ENCODE measurements around the gene DNAL1.

DNA sequence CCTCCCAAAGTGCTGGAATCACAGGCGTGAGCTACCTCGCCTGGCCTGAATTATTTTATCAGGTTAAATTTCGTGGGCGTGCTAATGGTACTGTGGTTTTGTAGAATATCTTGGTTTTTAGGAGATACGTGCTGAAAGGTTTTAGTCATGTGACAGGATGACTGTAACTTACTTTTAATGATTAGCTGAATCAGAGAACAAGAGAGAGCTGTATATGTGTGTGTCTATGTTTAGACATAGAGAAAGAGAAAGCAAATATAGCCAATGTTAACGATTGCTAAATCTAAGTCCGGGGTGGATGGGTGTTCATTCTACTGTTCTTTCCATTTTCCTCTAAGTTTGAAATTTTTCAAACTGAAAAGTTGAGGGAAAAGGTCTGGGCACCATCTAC, 78.6 kb downstream of the DNAL1 start:
- TF ChIP-seq KDM1A (IDR thresholded peaks at IDR 0.05; ENCODE audit: borderline replicate concordance) = no peak
- TF ChIP-seq KAT2A (conservative IDR thresholded peaks at IDR 0.05; ENCODE audit: control insufficient read depth, low read depth, low read length) = no peak
- no peak for TF ChIP-seq MAX (IDR thresholded peaks at IDR 0.05; ENCODE audit: low read depth, low read length)
- TF ChIP-seq PKNOX1 (IDR thresholded peaks at IDR 0.05) = no peak
- no peak for TF ChIP-seq POLR2AphosphoS5 (IDR thresholded peaks at IDR 0.05; ENCODE audit: low read length)
- no peak for TF ChIP-seq NFXL1 (IDR thresholded peaks at IDR 0.05; ENCODE audit: borderline replicate concordance)
- no peak for TF ChIP-seq EP300 (IDR thresholded peaks at IDR 0.05; ENCODE audit: borderline replicate concordance in 1 of 2, control insufficient read depth in 1 of 2, low read depth in 2 of 2, low read length in 2 of 2)
- no peak for TF ChIP-seq TCF12 (IDR thresholded peaks at IDR 0.05; ENCODE audit: low read depth, low read length)
- no peak for TF ChIP-seq CTCF (IDR thresholded peaks at IDR 0.05 in 2 of 3, conservative IDR thresholded peaks at IDR 0.05 in 1 of 3; ENCODE audit: control insufficient read depth in 2 of 3, extremely low read depth in 1 of 3, insufficient read depth in 1 of 3, low read depth in 3 of 3, low read length in 3 of 3)
- TF ChIP-seq GABPA (IDR thresholded peaks at IDR 0.05; ENCODE audit: low read depth) = no peak
- no peak for TF ChIP-seq CEBPB (IDR thresholded peaks at IDR 0.05; ENCODE audit: borderline replicate concordance in 1 of 2, low read depth in 2 of 2, low read length in 2 of 2)
- TF ChIP-seq POLR2A (IDR thresholded peaks at IDR 0.05; ENCODE audit: low read depth, low read length) = no peak

Data from GM12878 (cell line).